T47D (cell line): Measurements from ENCODE around the gene PARD3.
A peak's percentile ranks its signal among the peaks of the same experiment; 100 is the strongest.

Experiments
- DNase-seq, 2 experiments: peaks; one replicate each; pipeline versions ENCODE4 v3.0.0 to v3.0.0-alpha.2; 2011 to 2012; ENCODE audit warnings: low read depth in 1 of 2, low spot score in 1 of 2
- JUND ChIP-seq: IDR thresholded peaks from 2 replicates; pipeline ENCODE4 v1.6.1; 2012; ENCODE audit warnings: low read depth
- in situ Hi-C: cut with HindIII; loops from 2 replicates; pipeline ENCODE4 v1.10.0; 2016; ENCODE audit warnings: low sequenced_read_pairs, low pct_unique_long_range_greater_than_20kb

Gene PARD3

DNA sequence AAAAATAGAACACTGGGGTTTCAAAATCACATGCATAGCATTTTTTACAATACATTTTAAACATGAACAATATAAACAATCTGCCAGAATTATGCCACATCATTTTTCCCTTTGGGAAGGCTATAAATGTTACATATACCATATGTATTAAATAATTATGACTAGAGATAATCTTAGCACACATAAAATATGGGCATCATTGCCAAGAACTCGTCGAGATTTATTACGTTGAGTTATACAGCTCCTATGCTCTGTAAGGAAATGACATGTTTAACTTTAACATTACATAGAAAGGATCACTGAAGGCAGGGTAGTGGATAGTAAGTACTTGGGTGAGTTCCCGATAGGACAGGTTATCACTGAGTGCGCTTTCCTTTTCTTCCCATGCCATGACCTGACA is 267.8 kb downstream of the PARD3 start:
- in situ Hi-C loops = no loop called here
- DNase-seq = no peak
- TF ChIP-seq JUND = no peak

DNA sequence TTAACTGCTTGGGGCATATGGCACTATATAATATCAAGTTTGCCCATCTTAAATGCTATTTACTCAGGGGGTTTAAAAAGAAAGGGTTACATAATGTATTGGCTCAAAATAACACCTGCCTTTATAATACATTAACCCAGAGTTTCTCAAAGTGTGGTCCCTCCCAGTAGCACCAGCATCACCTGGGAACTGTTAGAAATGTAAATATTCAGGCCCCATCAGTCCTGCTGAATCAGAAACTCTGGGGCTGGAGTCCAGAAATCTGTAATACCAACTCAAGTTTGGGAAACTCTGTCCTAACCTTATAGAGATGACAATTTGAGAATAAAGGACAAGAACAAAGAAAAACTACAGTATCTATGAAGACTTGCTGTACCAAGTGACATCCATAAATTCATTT is 270.7 kb downstream of the PARD3 start:
- in situ Hi-C loops = no loop called here
- no peak for DNase-seq
- no peak for TF ChIP-seq JUND

DNA sequence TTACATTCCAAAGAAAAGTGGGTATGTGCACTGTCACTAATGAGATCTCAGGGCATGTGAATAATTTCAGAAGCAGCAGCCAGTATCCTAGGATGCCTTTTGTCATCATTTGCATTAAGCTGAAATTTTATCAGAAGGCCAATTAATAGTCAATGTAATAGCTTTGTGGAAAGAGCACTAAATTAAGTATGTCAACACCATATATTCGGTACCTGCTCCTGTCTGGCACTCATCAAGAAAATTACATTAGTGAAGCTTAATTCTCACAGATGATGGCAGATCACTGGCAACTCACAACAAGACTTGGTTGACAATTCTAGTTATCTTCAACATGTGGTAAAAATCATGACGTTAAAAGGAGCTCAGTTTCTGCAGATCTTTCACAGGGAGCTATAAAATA is 271.4 kb downstream of the PARD3 start:
- TF ChIP-seq JUND = no peak
- in situ Hi-C loops = no loop called here

DNA sequence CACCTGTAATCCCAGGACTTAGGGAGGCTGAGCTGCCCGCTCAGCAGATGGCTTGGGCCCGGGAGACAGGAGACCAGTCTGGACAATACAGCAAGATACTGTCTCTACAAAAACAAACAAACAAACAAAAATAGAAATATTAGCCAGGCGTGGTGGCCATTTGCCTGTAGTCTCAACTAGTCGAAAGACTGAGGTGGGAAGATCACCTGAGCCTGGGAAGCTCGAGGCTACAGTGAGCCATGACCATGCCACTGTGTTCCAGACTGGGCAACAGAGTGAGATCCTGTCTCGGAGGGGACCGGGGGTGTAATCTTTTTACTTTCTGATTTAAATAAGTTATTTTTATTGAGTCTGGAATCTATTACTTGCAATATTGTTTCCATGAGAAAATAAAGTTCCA is 274.6 kb downstream of the PARD3 start:
- in situ Hi-C loops = no loop called here
- no peak for TF ChIP-seq JUND
- no peak for DNase-seq

More for the DNA sequence above, 271.4 kb downstream of the PARD3 start:
- no peak for DNase-seq

DNA sequence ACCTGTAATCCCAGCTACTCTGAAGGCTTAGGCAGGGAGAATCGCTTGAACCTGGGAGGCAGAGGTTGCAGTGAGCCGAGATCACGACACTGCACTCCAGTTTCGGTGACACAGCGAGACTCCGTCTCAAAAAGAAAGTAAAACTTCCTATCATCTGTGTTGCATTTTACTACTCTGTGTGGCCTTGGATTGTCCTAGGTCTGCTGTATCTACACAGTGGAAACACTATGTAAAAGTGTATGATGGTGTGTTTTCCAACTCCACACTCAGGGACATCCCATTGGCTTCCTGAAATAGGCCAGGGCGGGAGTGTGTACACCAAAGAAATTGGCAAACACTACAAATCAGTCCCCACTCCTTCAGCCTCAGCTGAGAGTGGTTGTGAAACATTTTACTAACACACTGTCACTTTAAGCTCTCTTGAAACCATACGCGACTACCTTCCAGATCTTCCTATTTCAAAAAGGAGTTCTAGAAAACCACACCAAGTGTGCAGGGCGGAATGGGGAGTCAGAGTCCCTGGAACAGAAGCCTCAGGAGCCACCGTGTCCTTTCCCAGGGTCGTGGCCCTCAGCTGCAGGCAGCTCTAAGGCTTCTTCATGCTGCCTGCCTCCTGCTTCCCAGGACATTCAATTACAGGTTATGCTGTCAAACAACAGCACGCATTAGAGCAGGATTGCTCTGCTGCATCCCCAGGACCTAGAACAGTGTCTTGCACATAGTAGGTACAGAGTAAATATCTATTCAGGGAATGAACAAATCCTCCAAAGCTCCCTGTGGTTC is 275.4 kb downstream of the PARD3 start:
- in situ Hi-C loops = no loop called here
- DNase-seq = peak in 1 of 2 experiments; percentile 7
- TF ChIP-seq JUND = no peak

DNA sequence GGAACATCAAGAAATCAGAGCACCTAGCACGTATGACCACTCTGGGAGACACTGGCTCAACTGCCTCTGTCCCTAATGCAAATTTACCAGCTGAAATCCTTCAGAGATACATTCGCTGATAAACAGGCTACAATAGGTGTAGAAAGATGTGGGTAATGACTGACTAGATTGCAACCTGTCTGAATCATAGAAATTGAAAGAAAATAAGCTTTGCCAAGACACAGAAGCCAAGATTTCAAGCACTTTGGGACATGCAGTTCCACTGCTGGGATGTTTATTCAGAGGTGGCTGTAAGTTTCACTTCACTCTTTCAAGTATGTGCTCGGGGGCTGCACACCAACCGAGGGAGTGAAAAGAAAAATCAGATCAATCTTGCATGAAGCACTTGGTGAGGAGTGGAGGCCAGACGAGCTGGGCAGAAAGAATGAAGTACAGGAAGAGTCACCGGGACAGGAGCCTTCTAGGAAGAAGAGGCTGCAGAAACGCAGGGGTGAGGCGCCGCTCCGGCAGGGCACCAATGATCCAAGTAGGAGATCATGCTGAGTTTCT is 276.7 kb downstream of the PARD3 start:
- TF ChIP-seq JUND = no peak
- peak in 1 of 2 experiments; percentile 19 for DNase-seq
- in situ Hi-C loops = no loop called here

DNA sequence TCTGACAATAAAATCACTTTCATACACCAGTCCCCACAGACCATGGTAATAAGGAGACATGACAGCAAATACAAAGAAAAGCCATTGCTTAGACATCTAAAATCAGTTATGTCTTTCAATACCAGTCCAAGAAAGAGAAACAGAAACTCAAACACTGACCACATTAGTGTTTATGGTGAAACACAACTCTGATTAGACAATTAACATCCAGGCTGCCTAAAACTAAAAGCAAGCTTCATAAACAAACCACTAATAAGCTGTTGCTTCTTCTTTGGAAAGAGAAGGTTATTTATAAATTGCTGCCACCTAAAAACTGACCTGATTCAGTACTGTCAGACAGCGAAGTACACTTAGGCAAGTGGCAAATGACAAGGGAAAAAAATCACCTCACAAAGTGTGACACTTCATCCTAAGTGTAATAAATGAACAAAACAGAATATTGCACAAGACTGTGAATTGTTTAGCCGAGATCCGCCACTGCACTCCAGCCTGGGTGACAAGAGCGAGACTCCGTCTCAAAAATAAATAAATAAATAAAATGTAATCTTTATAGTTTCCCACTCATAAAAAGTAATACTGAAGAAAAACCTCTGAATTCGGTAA is 277.4 kb downstream of the PARD3 start:
- DNase-seq = no peak
- in situ Hi-C loops = no loop called here
- no peak for TF ChIP-seq JUND

DNA sequence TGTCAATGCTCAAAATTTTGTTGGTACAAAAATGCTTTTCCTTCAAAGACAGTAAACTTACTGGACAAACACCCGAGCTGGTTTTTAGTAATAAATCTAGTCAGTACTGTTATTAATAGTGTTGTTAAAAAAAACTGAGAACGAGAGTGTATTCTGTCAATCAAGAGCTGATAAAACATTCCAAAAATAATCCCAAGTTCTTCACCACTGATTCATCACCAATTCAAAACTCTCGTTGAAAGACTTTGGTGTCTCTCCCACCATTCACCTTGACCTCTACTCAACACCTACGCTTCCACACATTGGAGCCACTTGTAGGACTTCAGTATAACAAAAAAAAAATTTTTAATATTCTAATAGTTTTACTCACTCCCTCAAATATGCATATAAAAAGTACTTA is 279.2 kb downstream of the PARD3 start:
- in situ Hi-C loops = no loop called here
- TF ChIP-seq JUND = no peak
- DNase-seq = no peak

DNA sequence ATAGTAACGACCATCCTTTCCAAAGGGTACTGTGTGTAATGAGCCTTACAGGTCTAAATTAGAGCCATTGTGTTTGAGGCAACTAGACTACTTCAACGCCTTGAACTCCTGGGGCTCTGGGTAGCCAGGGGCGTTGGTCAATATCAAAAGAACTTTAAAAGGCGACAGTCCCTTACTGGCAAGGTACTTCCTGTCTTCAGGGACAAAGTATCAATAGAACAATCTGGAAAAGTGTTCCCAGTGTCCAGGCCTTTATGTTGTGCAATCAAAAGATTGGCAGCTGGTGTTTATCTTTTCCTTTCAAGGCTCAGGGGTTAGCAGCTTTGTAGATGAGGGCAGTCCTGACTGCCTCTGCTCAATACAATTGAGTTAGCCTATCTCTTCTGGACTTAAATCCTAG is 284.3 kb downstream of the PARD3 start:
- no peak for TF ChIP-seq JUND
- no peak for DNase-seq

DNA sequence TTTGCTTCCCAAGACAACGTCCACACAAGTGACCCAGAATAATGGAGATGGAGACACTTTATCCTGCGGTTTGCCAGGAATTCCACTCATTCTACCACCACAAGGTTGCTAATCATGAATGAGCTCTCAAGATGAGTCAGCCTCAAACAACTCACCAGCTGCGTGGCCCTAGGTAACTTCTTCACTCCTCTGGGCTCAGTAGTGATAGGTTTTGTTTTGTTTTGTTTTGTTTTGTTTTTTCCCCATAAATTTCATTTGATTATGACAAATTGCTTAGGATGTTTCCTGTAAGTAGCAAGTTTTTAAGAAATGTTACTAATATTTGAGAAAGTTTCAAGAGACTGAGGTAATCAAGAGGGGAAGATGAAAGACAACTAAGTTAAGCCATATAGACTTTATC is 286.8 kb downstream of the PARD3 start:
- in situ Hi-C loops = no loop called here
- peak in 1 of 2 experiments; percentile 29 for DNase-seq
- no peak for TF ChIP-seq JUND

More for the DNA sequence above, 284.3 kb downstream of the PARD3 start:
- in situ Hi-C loops = no loop called here

DNA sequence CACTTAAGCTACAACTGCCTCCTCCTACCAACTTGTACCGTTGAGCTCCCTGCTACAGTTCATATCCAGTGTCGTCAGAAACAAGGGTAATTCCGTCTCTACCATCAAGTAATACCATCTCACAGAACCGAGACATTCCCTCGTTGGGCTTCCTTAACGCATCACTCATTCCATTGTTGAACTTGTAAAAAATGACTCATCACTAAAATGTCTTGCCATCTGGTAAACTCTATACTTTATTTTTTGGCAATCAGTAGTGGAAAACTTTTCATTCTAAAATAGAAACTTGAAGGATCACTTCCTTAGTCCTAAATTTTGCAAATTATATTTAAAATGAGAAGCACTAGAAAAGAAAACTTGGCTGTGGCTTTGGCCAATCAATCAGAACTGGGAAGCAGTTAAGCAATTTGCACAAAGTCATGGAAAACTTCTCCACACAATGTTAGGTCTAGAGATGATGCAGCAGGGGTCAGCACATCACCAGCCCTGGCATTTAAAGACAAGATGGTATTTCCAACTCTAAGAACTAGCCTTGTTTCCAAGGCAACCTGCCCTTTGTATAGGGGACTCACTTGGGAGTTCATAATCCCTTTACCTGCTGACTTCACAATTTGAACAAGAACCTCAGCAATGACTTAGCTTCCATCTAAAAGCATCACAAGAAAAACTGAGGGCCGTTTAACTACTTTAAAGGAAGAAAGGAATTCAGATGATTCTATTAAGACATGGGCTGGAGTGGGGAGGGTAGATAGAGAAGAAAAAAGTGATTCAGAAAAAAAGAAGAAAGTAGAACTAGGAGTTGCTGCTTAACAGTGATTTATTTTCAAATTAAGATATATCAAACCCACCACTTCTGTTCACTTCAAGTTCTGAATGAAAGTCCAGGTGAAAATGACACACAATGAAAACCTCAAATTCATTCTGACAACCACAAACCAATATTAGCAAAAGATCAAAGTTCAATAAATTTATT is 288.1 kb downstream of the PARD3 start:
- DNase-seq = no peak
- in situ Hi-C loops = no loop called here
- no peak for TF ChIP-seq JUND

DNA sequence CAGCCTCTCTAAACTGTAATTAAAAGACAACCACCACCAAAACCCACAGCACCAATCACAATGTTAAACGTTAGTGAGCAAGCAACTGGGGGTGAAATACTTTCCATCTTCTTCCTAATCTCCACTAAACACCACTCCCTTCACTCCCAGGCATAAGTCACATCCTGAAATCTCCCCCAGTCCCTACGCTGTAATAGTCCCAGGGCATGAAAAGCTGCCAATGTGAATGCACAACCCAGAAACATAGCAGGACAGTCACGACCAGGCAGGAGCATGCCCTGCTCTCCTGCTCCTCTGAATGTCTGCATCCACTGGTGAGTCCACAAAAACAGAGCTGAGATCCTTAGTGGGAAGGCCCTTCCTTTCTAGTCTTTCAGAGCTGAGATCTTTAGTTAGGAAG is 288.9 kb downstream of the PARD3 start:
- DNase-seq = no peak
- in situ Hi-C loops = no loop called here
- no peak for TF ChIP-seq JUND
